Parathyroid adenoma (tissue), 2 donors: ENCODE results near the gene RND1.
A peak's percentile ranks its signal among the peaks of the same experiment; 100 is the strongest.

Experiments used
- H2AFZ ChIP-seq: fragments of 300-600 bp; sonication (generic); one replicate; pipeline ENCODE4 v1.7.0; 2017; ENCODE audit warnings: antibody characterized with exemption, mild to moderate bottlenecking
- H3K27ac ChIP-seq: fragments of 300-600 bp; sonication (generic); one replicate; pipeline ENCODE4 v1.7.0; 2017
- H3K27me3 ChIP-seq: fragments of 300-600 bp; sonication (generic); one replicate; pipeline ENCODE4 v1.7.0; 2017; ENCODE audit warnings: low read length; ENCODE audit not compliant: control insufficient read depth, insufficient read depth
- H3K36me3 ChIP-seq: fragments of 300-600 bp; sonication (generic); one replicate; pipeline ENCODE4 v1.7.0; 2017; ENCODE audit warnings: low read length; ENCODE audit not compliant: control insufficient read depth, insufficient read depth
- H3K4me1 ChIP-seq: fragments of 300-600 bp; sonication (generic); one replicate; pipeline ENCODE4 v1.7.0; 2017; ENCODE audit warnings: control low read depth
- H3K4me2 ChIP-seq: fragments of 300-600 bp; sonication (generic); one replicate; pipeline ENCODE4 v1.7.0; 2017; ENCODE audit warnings: low read length
- H3K4me3 ChIP-seq: fragments of 300-600 bp; sonication (generic); one replicate; pipeline ENCODE4 v1.7.0; 2017; ENCODE audit warnings: low read depth, low read length
- H3K79me2 ChIP-seq: fragments of 300-600 bp; sonication (generic); one replicate; pipeline ENCODE4 v1.7.0; 2017; ENCODE audit warnings: control low read depth
- H3K9ac ChIP-seq: fragments of 300-600 bp; sonication (generic); one replicate; pipeline ENCODE4 v1.7.0; 2017; ENCODE audit warnings: mild to moderate bottlenecking
- H3K9me3 ChIP-seq: fragments of 300-600 bp; sonication (generic); one replicate; pipeline ENCODE4 v1.7.0; 2017; ENCODE audit warnings: low read length; ENCODE audit not compliant: control insufficient read depth
- CTCF ChIP-seq: fragments of 300-600 bp; sonication (generic); IDR thresholded peaks from one replicate; pipeline ENCODE4 v1.7.0; 2017; ENCODE audit warnings: antibody characterized with exemption, mild to moderate bottlenecking
- donor health status: primary hyperparathyroidism.

The RND1 gene

GRCh38 chr12:48903363-48903981 lies 37.8 kb upstream of the RND1 start:
- no peak overlapping the region for H3K4me3 ChIP-seq

GRCh38 chr12:48901278-48901677 lies 35.6 kb upstream of the RND1 start:
- no peak overlapping the region for H3K4me2 ChIP-seq
- no peaks in the 10 kb centered on the region for H3K36me3 ChIP-seq
- no peaks in the 10 kb centered on the region for H3K27me3 ChIP-seq
- H3K79me2 ChIP-seq = no peaks in the 10 kb centered on the region
- H3K4me3 ChIP-seq = no peak overlapping the region
- H3K4me1 ChIP-seq = no peaks in the 10 kb centered on the region
- H3K9ac ChIP-seq = no peak overlapping the region
- H3K9me3 ChIP-seq = no peaks in the 10 kb centered on the region
- TF ChIP-seq CTCF = no peak
- H2AFZ ChIP-seq = no peak overlapping the region
- no peak overlapping the region for H3K27ac ChIP-seq

More at GRCh38 chr12:48903363-48903981, 37.8 kb upstream of the RND1 start:
- Histone ChIP-seq H3K27me3 (no peaks in the 10 kb centered on the region), H3K4me1 (no peaks in the 10 kb centered on the region), H3K4me2 (no peak overlapping the region), H3K9me3 (no peaks in the 10 kb centered on the region), H3K36me3 (no peaks in the 10 kb centered on the region), H3K9ac (no peak overlapping the region), H2AFZ (peak overlapping the region; percentile 47), H3K27ac (no peak overlapping the region), H3K79me2 (no peaks in the 10 kb centered on the region)
- no peak for TF ChIP-seq CTCF

- no peak for TF ChIP-seq CTCF
- Histone ChIP-seq H3K36me3 (no peaks in the 10 kb centered on the region), H3K4me3 (no peak overlapping the region), H3K9ac (no peak overlapping the region), H3K27ac (no peak overlapping the region), H3K4me1 (no peaks in the 10 kb centered on the region), H3K9me3 (no peaks in the 10 kb centered on the region), H3K4me2 (no peak overlapping the region), H2AFZ (no peak overlapping the region), H3K79me2 (no peaks in the 10 kb centered on the region), H3K27me3 (no peaks in the 10 kb centered on the region)
Observed at GRCh38 chr12:48899651-48900050, 34.0 kb upstream of the RND1 start.

- no peak overlapping the region for H3K27ac ChIP-seq
- no peak overlapping the region for H3K4me3 ChIP-seq
- no peaks in the 10 kb centered on the region for H3K27me3 ChIP-seq
- H3K4me1 ChIP-seq = no peaks in the 10 kb centered on the region
- no peak overlapping the region for H2AFZ ChIP-seq
- H3K9ac ChIP-seq = no peak overlapping the region
- H3K36me3 ChIP-seq = no peaks in the 10 kb centered on the region
- H3K79me2 ChIP-seq = no peaks in the 10 kb centered on the region
- H3K4me2 ChIP-seq = no peak overlapping the region
- TF ChIP-seq CTCF = no peak
- no peaks in the 10 kb centered on the region for H3K9me3 ChIP-seq
Observed at GRCh38 chr12:48894271-48894670, 28.6 kb upstream of the RND1 start.

GRCh38 chr12:48890657-48891418 lies 25.2 kb upstream of the RND1 start:
- Histone ChIP-seq H3K4me3 (no peak overlapping the region), H2AFZ (peak overlapping the region; percentile 36), H3K36me3 (no peaks in the 10 kb centered on the region), H3K9me3 (no peaks in the 10 kb centered on the region), H3K4me2 (peak overlapping the region; percentile 62), H3K79me2 (no peaks in the 10 kb centered on the region), H3K4me1 (no peaks in the 10 kb centered on the region), H3K27ac (no peak overlapping the region), H3K27me3 (no peaks in the 10 kb centered on the region), H3K9ac (no peak overlapping the region)
- peak; percentile 95 for TF ChIP-seq CTCF
